Nephron (organoid): Measurements from ENCODE around the gene ZNF423.
A peak's percentile ranks its signal among the peaks of the same experiment; 100 is the strongest.

Source experiments
- H3K27ac Mint-ChIP-seq, 3 experiments: 2 replicates each; pipeline ENCODE4 v1.8.0; 2020; ENCODE audit warnings: mixed read lengths in 3 of 3, mild to moderate bottlenecking in 2 of 3, moderate library complexity in 1 of 3
- H3K27me3 Mint-ChIP-seq: 2 replicates; pipeline ENCODE4 v1.8.0; 2021; ENCODE audit warnings: low read depth, mild to moderate bottlenecking, moderate library complexity, mixed read lengths
- H3K36me3 Mint-ChIP-seq: 2 replicates; pipeline ENCODE4 v1.8.0; 2020; ENCODE audit warnings: low read depth, mixed read lengths
- H3K4me1 Mint-ChIP-seq: 2 replicates; pipeline ENCODE4 v1.8.0; 2020; ENCODE audit warnings: mixed read lengths
- H3K4me3 Mint-ChIP-seq, 3 experiments: 2 replicates each; pipeline ENCODE4 v1.8.0; 2020; ENCODE audit warnings: mild to moderate bottlenecking in 3 of 3, mixed read lengths in 3 of 3, moderate library complexity in 2 of 3
- H3K9me3 Mint-ChIP-seq: 2 replicates; pipeline ENCODE4 v1.8.0; 2020; ENCODE audit warnings: mixed read lengths
- CTCF ChIP-seq, 3 experiments: fragments of 200-600 bp; sonication (generic); IDR thresholded peaks; one replicate each; pipeline ENCODE4 v1.5.0; 2021; ENCODE audit warnings: antibody characterized with exemption in 3 of 3; ENCODE audit not compliant: unreplicated experiment in 3 of 3

ZNF423 gene

GRCh38 chr16:49521734-49522325 lies 334.1 kb downstream of the ZNF423 start:
- Mint-ChIP-seq H3K9me3 (no peaks in the 10 kb centered on the region), H3K27me3 (no peaks in the 10 kb centered on the region), H3K27ac (peak overlapping the region in 1 of 3 experiments; percentile 28), H3K36me3 (peaks cover 37% of the 10 kb centered on the region), H3K4me1 (peaks cover 52% of the 10 kb centered on the region), H3K4me3 (no peak overlapping the region)
- TF ChIP-seq CTCF (IDR thresholded peaks at IDR 0.05; ENCODE audit: unreplicated experiment in 3 of 3), result no peak

GRCh38 chr16:49520492-49521038 lies 335.3 kb downstream of the ZNF423 start:
- Mint-ChIP-seq H3K4me1 (peaks cover 44% of the 10 kb centered on the region), H3K27ac (peak overlapping the region; percentile 22 to 44 (median 33)), H3K4me3 (no peak overlapping the region), H3K9me3 (no peaks in the 10 kb centered on the region), H3K27me3 (no peaks in the 10 kb centered on the region), H3K36me3 (peaks cover 37% of the 10 kb centered on the region)
- no peak for TF ChIP-seq CTCF (IDR thresholded peaks at IDR 0.05; ENCODE audit: unreplicated experiment in 3 of 3)

GRCh38 chr16:49519741-49520140 lies 336.2 kb downstream of the ZNF423 start:
- no peak for TF ChIP-seq CTCF (IDR thresholded peaks at IDR 0.05; ENCODE audit: unreplicated experiment in 3 of 3)
- Mint-ChIP-seq H3K4me3 (no peak overlapping the region), H3K27me3 (no peaks in the 10 kb centered on the region), H3K27ac (no peak overlapping the region), H3K4me1 (peaks cover 39% of the 10 kb centered on the region), H3K36me3 (peaks cover 37% of the 10 kb centered on the region), H3K9me3 (no peaks in the 10 kb centered on the region)

- TF ChIP-seq CTCF (IDR thresholded peaks at IDR 0.05; ENCODE audit: unreplicated experiment in 3 of 3), result no peak
- peaks cover 37% of the 10 kb centered on the region for H3K36me3 Mint-ChIP-seq
- peaks cover 36% of the 10 kb centered on the region for H3K4me1 Mint-ChIP-seq
- H3K27ac Mint-ChIP-seq, result no peak overlapping the region
- no peak overlapping the region for H3K4me3 Mint-ChIP-seq
- H3K9me3 Mint-ChIP-seq, result no peaks in the 10 kb centered on the region
- H3K27me3 Mint-ChIP-seq, result no peaks in the 10 kb centered on the region
Observed at GRCh38 chr16:49519008-49519656, 336.8 kb downstream of the ZNF423 start.

- H3K27me3 Mint-ChIP-seq, result no peaks in the 10 kb centered on the region
- no peak overlapping the region for H3K4me3 Mint-ChIP-seq
- H3K36me3 Mint-ChIP-seq, result peaks cover 24% of the 10 kb centered on the region
- no peak overlapping the region for H3K27ac Mint-ChIP-seq
- no peak for TF ChIP-seq CTCF (IDR thresholded peaks at IDR 0.05; ENCODE audit: unreplicated experiment in 3 of 3)
- peaks cover 17% of the 10 kb centered on the region for H3K4me1 Mint-ChIP-seq
- no peaks in the 10 kb centered on the region for H3K9me3 Mint-ChIP-seq
Observed at GRCh38 chr16:49516382-49517036, 339.4 kb downstream of the ZNF423 start.
